ENCODE results near the gene NKD2.

GRCh38 chr5:1012313-1012841, 3.8 kb downstream of the NKD2 start:
- TF ChIP-seq CTCF (IDR thresholded peaks at IDR 0.05) (no peak), POLR2AphosphoS5 (IDR thresholded peaks at IDR 0.05) (no peak), POLR2A (IDR thresholded peaks at IDR 0.05) (no peak), EP300 (IDR thresholded peaks at IDR 0.05) (no peak)
